ENCODE results near the gene NF1. TPM values are rescaled to one million over a fixed set of nuclear protein-coding genes. Genes with fewer than 3 reads are reported as not detected.

NF1 gene
- polyA plus RNA-seq, 2 donors = 3.4 to 4.4 TPM

DNA sequence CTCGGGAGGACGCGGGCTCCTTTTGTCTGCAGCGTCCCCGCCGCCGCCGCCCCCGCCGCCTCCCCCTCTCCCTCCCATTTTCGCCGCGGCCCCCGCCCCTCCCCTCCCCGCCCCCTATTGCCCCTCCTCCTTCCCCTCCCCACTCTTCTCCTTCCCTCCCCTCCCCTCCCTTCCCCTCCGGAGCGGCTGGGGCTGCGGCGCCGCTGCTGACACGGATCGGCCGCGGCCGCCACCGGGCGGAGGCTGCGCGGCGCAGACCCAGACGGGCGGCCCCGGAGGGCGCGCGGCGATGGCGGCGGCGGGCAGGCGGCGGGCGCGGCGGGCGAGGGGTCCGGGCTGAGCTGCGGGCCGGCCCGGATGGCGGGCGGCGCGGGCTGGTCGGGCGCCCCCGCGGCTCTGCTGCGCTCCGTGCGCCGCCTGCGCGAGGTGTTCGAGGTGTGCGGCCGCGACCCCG is 296.7 kb downstream of the NF1 start, which contains the start of gene RAB11FIP4:
TSS of gene RAB11FIP4 (plus strand) at position 180 of the 454 bp plus-strand sequence. CDS start at position 358, 178 bp downstream.
- no peaks in the 10 kb centered on the region for H3K36me3 ChIP-seq (ENCODE audit: control insufficient read depth in 2 of 2, insufficient read depth in 2 of 2, low read length in 1 of 2)
- no peak within 1 kb of the TSS for H3K27ac ChIP-seq (ENCODE audit: low read depth in 2 of 2, low read length in 1 of 2)
- H3K4me1 ChIP-seq (ENCODE audit: control insufficient read depth in 2 of 2, insufficient read depth in 2 of 2, low read length in 1 of 2) = peaks cover 6 to 13% of the 10 kb centered on the region in 2 donors
- WGBS, 2 donors = 0 to 1% methylated on average over 25 to 68 of the region's 69 CpGs
- H3K27me3 ChIP-seq (ENCODE audit: control insufficient read depth in 1 of 2, insufficient read depth in 2 of 2, low read length in 2 of 2) = no peaks in the 10 kb centered on the region
- H3K4me3 ChIP-seq (ENCODE audit: low read depth in 1 of 2, low read length in 2 of 2) = peak within 1 kb of the TSS; percentile 32 to 45
- H3K9me3 ChIP-seq (ENCODE audit: control insufficient read depth in 2 of 2, insufficient read depth in 1 of 2, low read depth in 1 of 2, low read length in 1 of 2) = no peaks in the 10 kb centered on the region

DNA sequence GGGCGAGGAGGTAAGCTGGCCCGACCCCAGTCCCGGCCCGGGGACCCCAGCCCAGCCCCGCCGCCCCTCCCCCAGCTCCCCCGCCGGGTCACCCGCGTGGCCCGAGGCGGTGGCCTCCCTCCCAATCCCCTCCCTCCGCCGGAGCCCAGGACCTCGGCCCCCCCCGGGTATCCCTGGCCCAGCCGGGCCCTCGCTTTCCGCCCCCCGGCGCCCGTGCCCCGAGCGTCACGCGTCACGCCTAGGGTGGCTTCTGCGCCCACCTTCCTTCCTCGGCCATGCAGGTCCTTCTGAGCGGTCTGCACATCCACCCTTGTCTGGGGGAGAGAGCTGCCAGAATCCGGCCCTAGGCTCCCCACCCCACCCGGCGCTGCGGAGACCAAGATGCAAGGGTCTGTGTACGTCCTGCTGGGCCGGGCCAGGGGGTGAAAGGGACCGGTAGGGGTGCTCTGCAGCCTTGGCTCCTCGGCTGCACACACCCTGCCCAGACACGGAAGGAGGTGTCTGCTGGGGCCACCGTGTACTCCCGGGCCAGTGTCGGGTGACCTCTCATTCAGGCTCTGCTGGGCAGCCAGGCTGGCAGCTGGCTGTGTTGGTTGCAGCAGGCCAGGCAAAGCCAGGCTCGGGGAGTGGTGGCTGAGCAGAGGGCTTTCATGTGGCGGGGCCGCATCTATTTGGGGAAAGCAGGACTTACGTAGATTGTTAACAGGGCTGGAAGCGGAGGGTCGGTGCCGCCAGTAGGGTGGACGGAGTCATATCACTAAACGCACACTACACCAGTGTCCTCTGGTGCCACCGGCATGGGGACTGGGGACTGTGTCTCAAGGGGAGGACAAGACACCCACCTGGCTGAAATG is 297.5 kb downstream of the NF1 start:
- WGBS, 2 donors = 17 to 20% methylated on average over 43 to 52 of the region's 52 CpGs
- peaks cover 6 to 13% of the 10 kb centered on the region in 2 donors for H3K4me1 ChIP-seq (ENCODE audit: control insufficient read depth in 2 of 2, insufficient read depth in 2 of 2, low read length in 1 of 2)
- no peak overlapping the region for H3K27ac ChIP-seq (ENCODE audit: low read depth in 2 of 2, low read length in 1 of 2)
- no peaks in the 10 kb centered on the region for H3K27me3 ChIP-seq (ENCODE audit: control insufficient read depth in 1 of 2, insufficient read depth in 2 of 2, low read length in 2 of 2)
- H3K9me3 ChIP-seq (ENCODE audit: control insufficient read depth in 2 of 2, insufficient read depth in 1 of 2, low read depth in 1 of 2, low read length in 1 of 2) = no peaks in the 10 kb centered on the region
- peak overlapping the region; percentile 28 to 45 for H3K4me3 ChIP-seq (ENCODE audit: low read depth in 1 of 2, low read length in 2 of 2)
- H3K36me3 ChIP-seq (ENCODE audit: control insufficient read depth in 2 of 2, insufficient read depth in 2 of 2, low read length in 1 of 2) = no peaks in the 10 kb centered on the region

DNA sequence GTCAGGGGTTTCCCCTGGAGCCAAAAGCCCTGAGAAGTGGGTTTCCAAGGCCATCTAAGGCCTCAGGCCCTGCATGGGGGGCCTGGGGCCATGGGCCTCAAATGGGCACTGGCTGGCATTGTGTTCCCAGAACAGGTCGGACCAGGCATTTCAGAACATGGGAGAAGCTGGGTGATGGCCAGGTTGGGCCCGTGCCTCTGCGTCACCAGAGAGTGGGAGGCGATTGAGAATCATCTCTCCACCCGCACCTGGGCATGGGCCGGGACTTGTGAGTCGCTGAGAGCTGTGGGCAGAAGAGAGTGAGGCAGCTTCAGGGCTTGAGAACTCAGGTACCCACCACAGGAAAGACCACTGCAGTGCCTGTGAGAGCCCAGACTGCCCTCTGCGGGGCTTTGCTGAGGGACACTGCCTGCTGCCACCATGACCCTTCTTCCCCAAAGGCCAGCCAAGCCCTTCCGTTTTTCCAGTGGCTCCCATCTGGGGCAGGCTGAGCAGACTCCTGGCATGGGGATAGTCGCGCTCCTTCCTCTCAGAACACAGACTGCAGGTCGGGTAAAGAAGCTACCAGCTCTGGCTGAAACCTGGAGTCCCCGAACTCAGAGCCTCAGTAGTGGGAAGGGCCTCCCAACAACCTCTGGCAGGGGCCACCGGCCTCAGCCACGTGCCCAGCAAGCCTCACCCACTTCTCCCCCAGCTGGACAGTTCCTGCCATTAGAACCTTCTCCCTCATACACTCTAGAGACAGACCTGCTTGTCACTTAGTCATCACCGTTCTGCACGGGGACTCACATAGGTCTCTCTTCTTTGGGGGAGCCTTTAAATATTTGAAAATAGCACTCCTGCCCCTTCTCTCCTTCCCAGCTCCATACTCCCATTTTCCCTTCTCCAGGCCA is 298.3 kb downstream of the NF1 start:
- no peak overlapping the region for H3K27ac ChIP-seq (ENCODE audit: low read depth in 2 of 2, low read length in 1 of 2)
- H3K36me3 ChIP-seq (ENCODE audit: control insufficient read depth in 2 of 2, insufficient read depth in 2 of 2, low read length in 1 of 2) = no peaks in the 10 kb centered on the region
- peaks cover 6 to 13% of the 10 kb centered on the region in 2 donors for H3K4me1 ChIP-seq (ENCODE audit: control insufficient read depth in 2 of 2, insufficient read depth in 2 of 2, low read length in 1 of 2)
- H3K27me3 ChIP-seq (ENCODE audit: control insufficient read depth in 1 of 2, insufficient read depth in 2 of 2, low read length in 2 of 2) = no peaks in the 10 kb centered on the region
- no peaks in the 10 kb centered on the region for H3K9me3 ChIP-seq (ENCODE audit: control insufficient read depth in 2 of 2, insufficient read depth in 1 of 2, low read depth in 1 of 2, low read length in 1 of 2)
- H3K4me3 ChIP-seq (ENCODE audit: low read depth in 1 of 2, low read length in 2 of 2) = no peak overlapping the region
- 66 to 71% methylated on average over 17 of the region's 17 CpGs for WGBS, 2 donors

DNA sequence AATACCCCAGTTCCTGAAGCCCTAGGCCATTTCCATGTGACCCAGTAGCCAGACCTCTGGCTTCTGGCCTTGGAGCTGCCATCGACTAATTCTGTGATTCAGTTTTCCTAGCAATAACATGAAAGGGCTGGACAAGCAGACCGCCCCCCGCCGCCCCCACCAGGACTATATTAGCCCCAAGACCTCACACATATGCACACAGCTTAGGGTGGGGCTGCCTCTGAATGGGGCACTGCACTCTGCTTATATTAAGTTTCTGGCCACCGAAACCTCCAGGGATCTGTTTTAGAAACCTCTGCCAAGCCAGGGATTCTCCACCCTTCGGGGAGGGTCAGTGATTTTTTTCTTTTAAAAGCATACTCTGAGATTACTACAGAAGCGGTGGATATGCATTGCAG is 299.0 kb downstream of the NF1 start:
- H3K27me3 ChIP-seq (ENCODE audit: control insufficient read depth in 1 of 2, insufficient read depth in 2 of 2, low read length in 2 of 2) = no peaks in the 10 kb centered on the region
- H3K4me3 ChIP-seq (ENCODE audit: low read depth in 1 of 2, low read length in 2 of 2) = no peak overlapping the region
- no peak overlapping the region for H3K27ac ChIP-seq (ENCODE audit: low read depth in 2 of 2, low read length in 1 of 2)
- H3K9me3 ChIP-seq (ENCODE audit: control insufficient read depth in 2 of 2, insufficient read depth in 1 of 2, low read depth in 1 of 2, low read length in 1 of 2) = no peaks in the 10 kb centered on the region
- no peaks in the 10 kb centered on the region for H3K36me3 ChIP-seq (ENCODE audit: control insufficient read depth in 2 of 2, insufficient read depth in 2 of 2, low read length in 1 of 2)
- 90% methylated on average over 7 of the region's 7 CpGs for WGBS, 2 donors
- peaks cover 6 to 13% of the 10 kb centered on the region in 2 donors for H3K4me1 ChIP-seq (ENCODE audit: control insufficient read depth in 2 of 2, insufficient read depth in 2 of 2, low read length in 1 of 2)

DNA sequence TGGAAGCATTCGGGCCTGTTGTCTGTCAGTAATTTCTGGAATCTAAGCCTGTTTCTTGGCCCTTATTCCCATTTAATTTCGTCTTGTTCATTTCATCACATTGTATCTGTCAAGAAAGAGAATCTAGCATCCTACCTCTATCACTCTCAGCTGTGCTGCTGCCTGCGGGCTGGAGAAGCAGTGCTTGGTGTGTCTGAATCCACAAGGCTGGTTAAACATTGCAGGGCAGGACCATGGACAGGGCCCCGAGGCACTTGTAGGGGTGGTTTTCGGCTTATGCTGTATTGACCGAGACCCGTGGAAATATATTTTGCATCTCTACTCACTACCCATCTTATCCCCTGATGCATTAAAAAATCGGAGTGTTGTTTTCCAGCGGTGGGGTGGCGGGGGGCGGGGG is 299.8 kb downstream of the NF1 start:
- no peak overlapping the region for H3K27ac ChIP-seq (ENCODE audit: low read depth in 2 of 2, low read length in 1 of 2)
- no peaks in the 10 kb centered on the region for H3K36me3 ChIP-seq (ENCODE audit: control insufficient read depth in 2 of 2, insufficient read depth in 2 of 2, low read length in 1 of 2)
- H3K4me1 ChIP-seq (ENCODE audit: control insufficient read depth in 2 of 2, insufficient read depth in 2 of 2, low read length in 1 of 2) = peaks cover 6 to 13% of the 10 kb centered on the region in 2 donors
- no peaks in the 10 kb centered on the region for H3K9me3 ChIP-seq (ENCODE audit: control insufficient read depth in 2 of 2, insufficient read depth in 1 of 2, low read depth in 1 of 2, low read length in 1 of 2)
- H3K4me3 ChIP-seq (ENCODE audit: low read depth in 1 of 2, low read length in 2 of 2) = no peak overlapping the region
- 25 to 35% methylated on average over 10 to 11 of the region's 11 CpGs for WGBS, 2 donors
- H3K27me3 ChIP-seq (ENCODE audit: control insufficient read depth in 1 of 2, insufficient read depth in 2 of 2, low read length in 2 of 2) = no peaks in the 10 kb centered on the region

DNA sequence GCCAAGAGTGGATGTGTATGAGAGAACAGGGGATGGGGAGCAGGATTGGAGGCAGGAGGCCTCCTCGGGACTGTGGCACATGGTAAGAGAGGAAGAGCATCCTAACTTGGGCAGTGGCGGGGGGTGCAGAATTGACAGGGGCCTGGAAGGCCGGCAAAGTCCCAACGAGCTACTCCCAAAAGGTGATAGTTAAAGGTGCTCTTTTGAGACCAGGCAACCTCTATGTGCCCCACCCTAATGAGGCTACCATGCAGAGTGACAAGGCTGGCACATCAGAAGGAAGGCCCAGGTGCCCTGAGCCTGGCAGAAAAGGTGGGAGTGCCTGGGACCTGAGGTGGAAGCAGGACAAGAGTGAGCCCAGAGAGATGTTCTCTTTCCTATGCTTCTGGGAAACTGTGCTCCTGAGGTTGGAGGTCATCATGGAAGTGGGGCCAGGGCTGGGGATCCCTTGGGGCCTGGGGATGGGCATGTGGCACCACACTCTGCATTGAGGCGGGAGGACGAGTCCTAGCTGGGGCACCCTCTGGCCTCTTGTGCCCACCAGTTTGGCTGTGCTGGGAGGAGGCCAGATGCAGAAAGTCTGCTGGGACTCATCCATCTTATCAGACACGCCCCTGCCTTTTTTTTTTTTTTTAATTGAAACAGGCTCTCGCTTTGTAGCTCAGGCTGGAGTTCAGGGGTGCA is 302.6 kb downstream of the NF1 start:
- Histone ChIP-seq H3K27ac (ENCODE audit: low read depth in 2 of 2, low read length in 1 of 2) (no peak overlapping the region), H3K9me3 (ENCODE audit: control insufficient read depth in 2 of 2, insufficient read depth in 1 of 2, low read depth in 1 of 2, low read length in 1 of 2) (no peaks in the 10 kb centered on the region), H3K27me3 (ENCODE audit: control insufficient read depth in 1 of 2, insufficient read depth in 2 of 2, low read length in 2 of 2) (no peaks in the 10 kb centered on the region), H3K4me3 (ENCODE audit: low read depth in 1 of 2, low read length in 2 of 2) (no peak overlapping the region), H3K36me3 (ENCODE audit: control insufficient read depth in 2 of 2, insufficient read depth in 2 of 2, low read length in 1 of 2) (no peaks in the 10 kb centered on the region), H3K4me1 (ENCODE audit: control insufficient read depth in 2 of 2, insufficient read depth in 2 of 2, low read length in 1 of 2) (peaks cover 0 to 5% of the 10 kb centered on the region in 2 donors)
- WGBS, 2 donors = 74 to 77% methylated on average over 8 of the region's 8 CpGs

DNA sequence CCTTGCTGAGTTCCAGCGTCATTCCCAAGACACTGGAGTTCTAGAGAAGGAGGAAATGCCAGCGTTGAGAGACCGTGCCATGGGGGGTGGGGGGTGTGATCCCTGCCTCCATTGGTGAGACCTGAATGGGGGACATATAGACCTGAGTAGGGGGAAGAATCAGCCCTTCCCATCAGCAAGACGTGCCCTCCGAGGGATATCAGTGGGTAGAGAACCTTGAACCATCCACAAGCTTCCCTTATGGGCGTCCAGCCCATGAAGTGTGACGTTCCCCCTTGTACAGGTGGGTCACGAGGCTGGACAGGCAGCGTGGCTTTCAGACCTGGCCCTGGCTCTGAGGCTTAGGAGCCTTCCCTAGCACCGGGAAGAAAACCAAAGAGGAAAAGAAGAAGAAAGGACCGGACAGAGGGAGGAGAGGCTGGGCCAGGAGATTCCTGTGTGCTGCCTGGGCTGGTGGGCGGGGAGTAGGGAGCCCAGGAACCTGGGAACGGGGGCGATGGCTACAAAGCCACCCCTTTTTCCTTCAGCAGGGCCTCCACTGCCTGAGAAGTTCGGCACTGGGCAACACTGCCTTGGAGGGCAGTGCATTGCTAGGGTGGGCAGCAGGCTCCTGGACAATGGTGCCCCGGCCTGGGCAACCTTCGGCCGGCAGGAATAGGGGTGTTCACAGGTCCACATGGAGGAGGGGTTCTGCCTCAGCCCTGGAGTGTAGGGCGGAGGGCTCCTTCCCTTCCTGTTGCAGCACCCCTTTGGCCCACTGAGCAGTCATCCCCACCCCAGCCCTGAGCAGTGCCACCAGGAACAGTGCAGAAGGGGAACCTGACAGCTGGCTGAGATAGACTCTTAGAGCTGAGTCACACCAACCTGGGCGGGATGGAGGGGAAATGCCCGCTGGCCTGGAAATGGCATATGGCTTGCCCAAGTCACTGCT is 303.9 kb downstream of the NF1 start:
- H3K27me3 ChIP-seq (ENCODE audit: control insufficient read depth in 1 of 2, insufficient read depth in 2 of 2, low read length in 2 of 2) = no peaks in the 10 kb centered on the region
- no peak overlapping the region for H3K27ac ChIP-seq (ENCODE audit: low read depth in 2 of 2, low read length in 1 of 2)
- H3K36me3 ChIP-seq (ENCODE audit: control insufficient read depth in 2 of 2, insufficient read depth in 2 of 2, low read length in 1 of 2) = no peaks in the 10 kb centered on the region
- no peaks in the 10 kb centered on the region for H3K9me3 ChIP-seq (ENCODE audit: control insufficient read depth in 2 of 2, insufficient read depth in 1 of 2, low read depth in 1 of 2, low read length in 1 of 2)
- WGBS, 2 donors = 81 to 82% methylated on average over 21 of the region's 21 CpGs
- no peaks in the 10 kb centered on the region for H3K4me1 ChIP-seq (ENCODE audit: control insufficient read depth in 2 of 2, insufficient read depth in 2 of 2, low read length in 1 of 2)
- no peak overlapping the region for H3K4me3 ChIP-seq (ENCODE audit: low read depth in 1 of 2, low read length in 2 of 2)

DNA sequence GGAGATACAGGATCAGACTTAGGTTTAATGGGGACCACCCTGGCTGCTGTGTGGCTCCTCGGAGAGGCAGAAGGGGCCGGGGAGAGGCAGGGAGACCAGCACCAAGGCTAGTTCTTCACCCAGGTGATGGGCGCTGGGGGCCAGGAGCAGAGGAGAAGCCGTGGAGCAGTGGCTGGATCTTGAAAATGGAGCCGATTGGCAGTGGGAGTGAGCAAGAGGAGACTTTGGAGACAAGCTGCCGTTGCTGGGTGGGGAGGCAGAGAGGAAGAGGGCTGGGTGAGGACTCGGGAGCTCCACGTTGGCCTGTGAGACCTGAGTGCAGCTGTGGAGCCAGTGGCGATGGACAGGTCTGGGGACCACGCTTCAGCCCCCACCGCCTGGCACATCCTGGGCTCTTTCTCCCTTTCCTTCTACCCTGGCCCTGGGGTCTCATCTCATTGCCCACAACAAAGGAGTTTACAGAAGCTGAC is 305.7 kb downstream of the NF1 start:
- WGBS, 2 donors = 67 to 76% methylated on average over 11 of the region's 11 CpGs
- no peak overlapping the region for H3K4me3 ChIP-seq (ENCODE audit: low read depth in 1 of 2, low read length in 2 of 2)
- no peak overlapping the region for H3K27ac ChIP-seq (ENCODE audit: low read depth in 2 of 2, low read length in 1 of 2)
- H3K36me3 ChIP-seq (ENCODE audit: control insufficient read depth in 2 of 2, insufficient read depth in 2 of 2, low read length in 1 of 2) = no peaks in the 10 kb centered on the region
- no peaks in the 10 kb centered on the region for H3K27me3 ChIP-seq (ENCODE audit: control insufficient read depth in 1 of 2, insufficient read depth in 2 of 2, low read length in 2 of 2)
- H3K4me1 ChIP-seq (ENCODE audit: control insufficient read depth in 2 of 2, insufficient read depth in 2 of 2, low read length in 1 of 2) = no peaks in the 10 kb centered on the region
- no peaks in the 10 kb centered on the region for H3K9me3 ChIP-seq (ENCODE audit: control insufficient read depth in 2 of 2, insufficient read depth in 1 of 2, low read depth in 1 of 2, low read length in 1 of 2)
